D721Med (cell line): ENCODE data around the gene UVRAG.
A peak's percentile ranks its signal among the peaks of the same experiment; 100 is the strongest.
"Not testable (repeated sequence)": the region's sequence is repeated elsewhere in the genome, so short reads cannot be mapped to it uniquely, and the experiment has no call there.

ENCODE experiments used
- DNase-seq: peaks from one replicate; pipeline ENCODE4 v3.0.0; 2011; ENCODE audit warnings: low spot score; ENCODE audit not compliant: insufficient read length
- FAIRE-seq: peaks from 2 replicates; lab custom pipeline; 2011; peaks lifted over from hg19 to GRCh38; lab: Jason Lieb, UNC
- TF ChIP-seq, protein P1 (sequence below): IDR thresholded peaks from 2 replicates; pipeline ENCODE4 v1.5.1; 2012; ENCODE audit warnings: mild to moderate bottlenecking, control low read depth; ENCODE audit not compliant: insufficient read depth; ENCODE audit errors: missing control alignments

Gene UVRAG

GRCh38 chr11:75931124-75931523 lies 116.1 kb downstream of the UVRAG start:
- DNase-seq = no peak
- no peak for FAIRE-seq
- TF ChIP-seq, protein P1, sequence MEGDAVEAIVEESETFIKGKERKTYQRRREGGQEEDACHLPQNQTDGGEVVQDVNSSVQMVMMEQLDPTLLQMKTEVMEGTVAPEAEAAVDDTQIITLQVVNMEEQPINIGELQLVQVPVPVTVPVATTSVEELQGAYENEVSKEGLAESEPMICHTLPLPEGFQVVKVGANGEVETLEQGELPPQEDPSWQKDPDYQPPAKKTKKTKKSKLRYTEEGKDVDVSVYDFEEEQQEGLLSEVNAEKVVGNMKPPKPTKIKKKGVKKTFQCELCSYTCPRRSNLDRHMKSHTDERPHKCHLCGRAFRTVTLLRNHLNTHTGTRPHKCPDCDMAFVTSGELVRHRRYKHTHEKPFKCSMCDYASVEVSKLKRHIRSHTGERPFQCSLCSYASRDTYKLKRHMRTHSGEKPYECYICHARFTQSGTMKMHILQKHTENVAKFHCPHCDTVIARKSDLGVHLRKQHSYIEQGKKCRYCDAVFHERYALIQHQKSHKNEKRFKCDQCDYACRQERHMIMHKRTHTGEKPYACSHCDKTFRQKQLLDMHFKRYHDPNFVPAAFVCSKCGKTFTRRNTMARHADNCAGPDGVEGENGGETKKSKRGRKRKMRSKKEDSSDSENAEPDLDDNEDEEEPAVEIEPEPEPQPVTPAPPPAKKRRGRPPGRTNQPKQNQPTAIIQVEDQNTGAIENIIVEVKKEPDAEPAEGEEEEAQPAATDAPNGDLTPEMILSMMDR = no peak

- DNase-seq = not testable (repeated sequence)
- peak; percentile 67 for FAIRE-seq
Measured at GRCh38 chr11:75933736-75934135, 118.7 kb downstream of the UVRAG start.

DNA sequence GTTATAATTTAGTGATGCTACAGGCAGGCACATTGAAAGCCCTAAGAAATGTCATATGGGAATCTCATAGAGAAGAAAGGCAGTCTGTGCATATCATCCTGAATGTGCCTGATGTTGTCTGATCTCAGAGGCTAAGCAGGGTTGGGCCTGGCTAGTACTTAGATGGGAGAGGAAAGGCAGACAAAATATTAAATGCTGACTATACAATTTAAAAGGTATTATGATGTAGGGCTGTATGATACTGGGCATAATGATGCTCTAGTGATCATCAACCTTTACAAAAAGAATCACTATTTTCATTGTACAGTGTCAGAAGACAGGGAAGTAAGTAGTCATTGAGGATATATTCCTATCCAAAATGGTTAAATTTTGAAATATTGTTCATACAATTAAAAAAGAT lies 119.8 kb downstream of the UVRAG start:
- DNase-seq = no peak
- FAIRE-seq = no peak
- TF ChIP-seq, protein P1 = no peak

DNA sequence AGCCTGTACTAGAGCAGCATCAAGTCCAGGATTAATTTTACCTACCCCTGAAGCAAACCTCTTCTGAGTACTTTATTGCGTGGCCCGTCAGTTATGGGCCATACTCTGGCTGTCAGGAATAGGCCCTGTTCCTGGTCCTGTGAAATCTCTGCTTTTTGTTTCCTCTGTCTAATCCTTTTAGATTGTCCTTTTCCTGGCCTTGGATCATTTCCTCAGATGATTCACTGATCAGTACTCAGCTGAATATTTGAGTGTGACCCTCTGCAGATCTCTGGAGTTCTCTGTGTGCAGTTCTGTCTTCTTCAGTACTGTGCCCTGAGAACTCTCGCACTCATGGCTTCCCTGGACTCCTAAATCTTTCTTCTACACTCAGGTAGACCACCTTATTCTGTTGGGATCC lies 123.5 kb downstream of the UVRAG start:
- no peak for DNase-seq
- TF ChIP-seq, protein P1 = no peak
- FAIRE-seq = no peak

- DNase-seq (no peak), FAIRE-seq (no peak)
- TF ChIP-seq, protein P1 = no peak
Measured at GRCh38 chr11:75939516-75939915, 124.5 kb downstream of the UVRAG start.

- TF ChIP-seq, protein P1 = no peak
- no peak for DNase-seq
- FAIRE-seq = no peak
Measured at GRCh38 chr11:75939992-75940391, 125.0 kb downstream of the UVRAG start.

- DNase-seq (no peak), FAIRE-seq (no peak)
- TF ChIP-seq, protein P1 = no peak
Measured at GRCh38 chr11:75940911-75941310, 125.9 kb downstream of the UVRAG start.

DNA sequence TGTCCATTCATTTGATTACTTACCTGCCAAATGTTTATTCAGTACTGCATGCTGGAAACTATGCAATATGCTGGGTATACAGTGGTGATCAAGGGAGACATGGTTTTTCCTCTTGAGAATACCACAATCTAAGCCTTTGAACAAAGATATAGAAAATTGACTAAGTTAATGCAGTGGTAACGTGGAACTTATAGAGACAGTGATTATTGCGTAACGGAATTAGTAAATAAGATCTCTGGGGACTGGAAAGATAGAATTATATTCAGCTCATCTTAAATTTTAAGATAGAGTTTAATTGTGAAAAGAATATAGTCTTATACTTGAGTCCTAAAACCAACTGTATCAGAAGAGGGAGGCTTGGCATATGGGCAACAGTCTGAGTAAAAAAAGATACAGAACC lies 129.5 kb downstream of the UVRAG start:
- DNase-seq = no peak
- TF ChIP-seq, protein P1 = no peak
- FAIRE-seq = no peak
